ENCODE results near the gene MDM1.

Gene MDM1

DNA sequence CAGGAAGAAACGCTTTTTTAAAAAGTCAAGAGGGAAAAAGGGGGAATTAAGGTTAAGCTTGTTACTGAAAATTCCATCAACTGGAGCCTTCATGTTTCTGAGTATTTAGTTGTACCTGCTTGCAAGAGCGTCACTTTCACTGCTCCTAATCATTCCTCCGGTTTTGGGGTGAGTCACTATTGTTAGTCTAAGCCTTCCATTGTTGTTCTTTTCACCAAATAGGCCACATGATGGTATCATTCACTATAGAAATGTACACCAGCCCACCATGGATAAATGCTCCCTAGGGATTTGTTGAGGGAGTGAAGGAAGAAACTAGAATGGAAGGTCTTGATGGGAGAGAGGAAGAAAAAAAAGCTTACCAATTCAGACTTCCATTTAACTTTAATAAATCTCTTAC is 81.7 kb downstream of the MDM1 start:
- WGBS: 76% methylated on average over 3 of the region's 3 CpGs
- H3K9ac ChIP-seq (ENCODE audit: low read depth, low read length): no peak overlapping the region

DNA sequence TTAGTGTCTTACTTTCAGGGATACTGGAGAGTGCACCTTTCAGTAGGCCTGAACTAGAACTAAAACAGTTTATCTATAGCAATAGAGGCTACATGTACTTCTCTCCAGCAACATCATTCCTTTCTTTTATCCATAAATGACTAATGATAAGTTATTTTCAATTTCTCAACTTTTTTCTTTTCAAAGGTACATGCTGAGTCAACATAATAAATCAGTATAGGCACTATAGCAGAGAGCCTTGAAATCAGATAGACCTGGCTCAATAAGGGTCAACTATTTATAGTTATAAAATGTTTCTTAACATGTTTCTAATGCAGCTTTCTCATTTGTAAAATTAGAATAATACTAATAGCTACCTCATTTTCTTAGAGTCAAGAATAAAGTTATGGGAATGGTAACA is 84.4 kb downstream of the MDM1 start:
- no peak overlapping the region for H3K4me3 ChIP-seq (ENCODE audit: low read length)
- H3K9ac ChIP-seq (ENCODE audit: low read depth, low read length): no peak overlapping the region
- no peak overlapping the region for H3K27ac ChIP-seq (ENCODE audit: low read depth, low read length)
- H3K36me3 ChIP-seq (ENCODE audit: insufficient read depth, low read length): no peaks in the 10 kb centered on the region
- H3K4me1 ChIP-seq (ENCODE audit: insufficient read depth, low read length): peaks cover 7% of the 10 kb centered on the region; the same call in 1 of the 2 replicates
- peaks cover 6% of the 10 kb centered on the region; the same call in 1 of the 2 replicates for H3K9me3 ChIP-seq (ENCODE audit: insufficient read depth, low read depth, low read length)
- H3K27me3 ChIP-seq (ENCODE audit: insufficient read depth, low read length): peaks cover 4% of the 10 kb centered on the region; the same call in 1 of the 2 replicates

More for the DNA sequence above, 81.7 kb downstream of the MDM1 start:
- Histone ChIP-seq H3K4me1 (ENCODE audit: insufficient read depth, low read length) (peaks cover under 1% of the 10 kb centered on the region; the same call in 1 of the 2 replicates), H3K27ac (ENCODE audit: low read depth, low read length) (no peak overlapping the region), H3K9me3 (ENCODE audit: insufficient read depth, low read depth, low read length) (peaks cover 6% of the 10 kb centered on the region; the same call in 1 of the 2 replicates), H3K4me3 (ENCODE audit: low read length) (no peak overlapping the region), H3K27me3 (ENCODE audit: insufficient read depth, low read length) (peaks cover 4% of the 10 kb centered on the region; the same call in 1 of the 2 replicates), H3K36me3 (ENCODE audit: insufficient read depth, low read length) (no peaks in the 10 kb centered on the region)

DNA sequence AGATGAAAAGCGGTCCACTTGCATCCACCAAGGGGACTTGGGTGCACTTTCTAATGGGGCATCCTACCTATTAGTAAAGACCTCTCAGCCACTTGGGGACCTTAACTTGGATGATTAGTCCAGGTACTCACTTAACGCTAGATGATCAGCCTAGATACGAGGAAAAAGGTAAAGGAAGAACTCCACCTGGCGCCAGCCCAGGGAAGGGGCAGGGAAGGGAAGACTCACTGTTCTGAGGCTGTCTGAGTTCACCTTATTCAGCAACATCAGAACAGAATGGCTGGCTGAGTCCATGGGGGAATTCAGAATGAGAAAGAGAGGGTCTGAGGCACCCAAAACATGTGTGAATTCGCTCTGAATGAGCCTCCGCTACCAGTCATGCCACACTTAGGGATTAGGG is 85.8 kb downstream of the MDM1 start:
- Histone ChIP-seq H3K9ac (ENCODE audit: low read depth, low read length) (no peak overlapping the region), H3K4me3 (ENCODE audit: low read length) (no peak overlapping the region), H3K36me3 (ENCODE audit: insufficient read depth, low read length) (no peaks in the 10 kb centered on the region), H3K9me3 (ENCODE audit: insufficient read depth, low read depth, low read length) (peaks cover 6% of the 10 kb centered on the region; the same call in 1 of the 2 replicates), H3K27me3 (ENCODE audit: insufficient read depth, low read length) (peaks cover under 1% of the 10 kb centered on the region; the same call in 1 of the 2 replicates), H3K4me1 (ENCODE audit: insufficient read depth, low read length) (peaks cover 7% of the 10 kb centered on the region; the same call in 1 of the 2 replicates), H3K27ac (ENCODE audit: low read depth, low read length) (no peak overlapping the region)
- 96% methylated on average over 6 of the region's 6 CpGs for WGBS

DNA sequence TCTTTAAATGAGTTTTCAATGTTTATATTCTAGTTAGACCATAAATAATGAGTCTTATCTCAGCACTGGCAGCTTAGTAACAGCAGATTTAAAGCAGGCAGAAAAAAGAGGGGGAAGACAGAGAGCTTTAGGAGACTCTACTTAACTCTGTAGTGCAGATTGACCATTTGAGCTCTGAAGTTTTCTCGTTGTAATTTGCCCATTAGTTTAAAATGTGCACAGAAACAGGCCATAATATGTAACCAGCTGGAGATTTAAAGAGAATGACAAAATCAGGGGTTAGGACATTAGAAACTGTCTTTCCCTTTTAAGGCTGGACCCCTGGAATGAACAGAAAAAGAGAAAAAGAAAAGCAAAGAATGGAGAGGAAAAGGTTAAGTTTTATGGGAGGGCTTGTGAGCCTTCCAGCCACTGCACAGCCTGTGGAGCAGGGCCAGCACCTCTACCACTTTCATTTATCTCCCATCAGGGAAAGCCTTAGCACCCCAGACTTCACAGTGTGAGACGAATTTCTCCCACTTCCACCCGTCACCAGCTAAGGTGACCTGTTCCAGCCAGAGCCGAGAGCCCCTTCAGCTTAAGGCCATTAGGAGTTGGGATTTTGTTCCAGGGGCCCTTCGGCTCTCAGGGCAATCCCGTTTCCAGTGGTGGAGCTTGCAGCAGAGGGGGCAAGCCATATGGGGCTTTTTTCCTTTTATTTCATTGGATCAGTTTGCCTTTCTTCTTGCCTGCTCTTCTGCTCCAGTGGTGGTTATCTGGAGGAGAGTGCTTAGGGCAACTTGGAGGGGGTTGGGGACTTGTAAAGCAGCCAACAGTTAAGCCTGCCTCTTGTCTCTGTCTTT is 86.8 kb downstream of the MDM1 start:
- no peak overlapping the region for H3K27ac ChIP-seq (ENCODE audit: low read depth, low read length)
- H3K4me3 ChIP-seq (ENCODE audit: low read length): no peak overlapping the region
- 84% methylated on average over 6 of the region's 6 CpGs for WGBS
- H3K9me3 ChIP-seq (ENCODE audit: insufficient read depth, low read depth, low read length): peaks cover 6% of the 10 kb centered on the region; the same call in 1 of the 2 replicates
- H3K9ac ChIP-seq (ENCODE audit: low read depth, low read length): no peak overlapping the region
- H3K27me3 ChIP-seq (ENCODE audit: insufficient read depth, low read length): no peaks in the 10 kb centered on the region
- H3K36me3 ChIP-seq (ENCODE audit: insufficient read depth, low read length): no peaks in the 10 kb centered on the region
- peaks cover 7% of the 10 kb centered on the region; the same call in 1 of the 2 replicates for H3K4me1 ChIP-seq (ENCODE audit: insufficient read depth, low read length)
